Retinal pigment epithelial cell (primary cell): Measurements from ENCODE around the gene AJAP1.

Source experiments
- DNase-seq: peaks from one replicate; pipeline ENCODE4 v3.0.0-alpha.2; 2010; ENCODE audit warnings: low read depth
- H3K4me3 ChIP-seq: 2 replicates; pipeline ENCODE4 v1.5.1; 2011; ENCODE audit warnings: mild to moderate bottlenecking, low read length, control low read depth, moderate library complexity
- CTCF ChIP-seq: conservative IDR thresholded peaks from 2 replicates; pipeline ENCODE4 v1.5.1; 2011; ENCODE audit warnings: low read depth, low read length, control low read depth, inconsistent platforms

AJAP1 gene

GRCh38 chr1:4768553-4768952 is 114.1 kb downstream of the AJAP1 start:
- DNase-seq, result no peak
- TF ChIP-seq CTCF, result no peak

GRCh38 chr1:4769516-4770280 is 115.3 kb downstream of the AJAP1 start:
- no peak for DNase-seq
- no peak overlapping the region for H3K4me3 ChIP-seq
- TF ChIP-seq CTCF, result no peak

More at GRCh38 chr1:4768553-4768952, 114.1 kb downstream of the AJAP1 start:
- no peak overlapping the region for H3K4me3 ChIP-seq

- H3K4me3 ChIP-seq, result no peak overlapping the region
- TF ChIP-seq CTCF, result no peak
- DNase-seq, result no peak
Measured at GRCh38 chr1:4770713-4771112, 116.3 kb downstream of the AJAP1 start.

- TF ChIP-seq CTCF, result no peak
- DNase-seq, result no peak
- no peak overlapping the region for H3K4me3 ChIP-seq
Measured at GRCh38 chr1:4771267-4771666, 116.9 kb downstream of the AJAP1 start.

GRCh38 chr1:4771721-4772120 is 117.3 kb downstream of the AJAP1 start:
- no peak overlapping the region for H3K4me3 ChIP-seq
- no peak for TF ChIP-seq CTCF
- no peak for DNase-seq

GRCh38 chr1:4772294-4773010 is 118.0 kb downstream of the AJAP1 start:
- H3K4me3 ChIP-seq, result no peak overlapping the region
- DNase-seq, result no peak
- TF ChIP-seq CTCF, result no peak

- DNase-seq, result no peak
- TF ChIP-seq CTCF, result no peak
Measured at GRCh38 chr1:4773226-4773625, 118.8 kb downstream of the AJAP1 start.

More at GRCh38 chr1:4773226-4773625, 118.8 kb downstream of the AJAP1 start:
- H3K4me3 ChIP-seq, result no peak overlapping the region
